ENCODE measurements around the gene CAPN5.

The CAPN5 gene

DNA sequence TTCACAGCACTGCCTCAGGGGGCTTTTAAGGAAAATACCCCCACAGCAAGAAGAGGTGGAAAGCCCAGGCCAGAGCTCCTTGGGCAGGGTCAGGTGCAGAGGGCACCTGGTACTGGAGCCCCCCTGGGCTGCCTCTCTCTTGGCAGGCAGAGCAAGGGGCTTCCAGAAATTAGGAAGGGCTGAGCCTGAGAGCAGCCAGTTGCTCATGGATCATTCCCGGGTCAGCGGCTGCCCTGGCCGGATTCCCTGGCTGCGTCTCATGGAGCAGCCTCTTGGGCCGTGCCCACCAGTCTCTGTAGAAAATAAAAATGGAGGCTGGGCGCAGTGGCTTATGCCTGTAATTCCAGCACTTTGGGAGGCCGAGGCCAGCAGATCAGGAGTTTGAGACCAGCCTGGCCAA is 25.6 kb downstream of the CAPN5 start:
- no peak overlapping the region for H3K4ac ChIP-seq (ENCODE audit: low read length)
- H2AFZ ChIP-seq (ENCODE audit: low read length): no peak overlapping the region
- peaks cover 2 to 71% of the 10 kb centered on the region in 2 donors for H3K36me3 ChIP-seq (replicated peaks in 1 of 2; ENCODE audit: control insufficient read depth in 2 of 2, insufficient read depth in 2 of 2, low read length in 2 of 2)
- H2BK15ac ChIP-seq (ENCODE audit: low read length): no peak overlapping the region
- H3K18ac ChIP-seq (ENCODE audit: low read length): no peak overlapping the region
- H3K27ac ChIP-seq (replicated peaks; ENCODE audit: low read length): no peak overlapping the region
- WGBS, 2 donors (ENCODE audit: extremely low coverage in 2 of 2, insufficient read length in 2 of 2, insufficient replicate concordance in 1 of 2): no CpG with 5 or more reads among the region's 7 CpGs
- no peak overlapping the region for H3K14ac ChIP-seq (ENCODE audit: low read length)
- no peak overlapping the region for H3K23ac ChIP-seq (ENCODE audit: low read depth, low read length, poor library complexity)
- DNase-seq (ENCODE audit: low spot score): no peak
- no peak overlapping the region for H4K91ac ChIP-seq (ENCODE audit: low read depth, low read length, poor library complexity)
- no peak overlapping the region for H2BK120ac ChIP-seq (ENCODE audit: low read depth, low read length)
- no peaks in the 10 kb centered on the region for H3K79me1 ChIP-seq (ENCODE audit: low read depth, low read length)
- H2BK12ac ChIP-seq (ENCODE audit: low read length): no peak overlapping the region
- no peak overlapping the region for H2AK5ac ChIP-seq (ENCODE audit: low read depth, low read length)
- no peak overlapping the region for H4K8ac ChIP-seq (ENCODE audit: low read depth, low read length)
- no peak overlapping the region for H3K4me2 ChIP-seq (ENCODE audit: insufficient read depth, low read length, poor library complexity, severe bottlenecking)
- no peak overlapping the region for H3K4me3 ChIP-seq (ENCODE audit: low read length in 2 of 2)
- H3K4me1 ChIP-seq (ENCODE audit: control insufficient read depth in 2 of 2, insufficient read depth in 1 of 2, low read depth in 1 of 2, low read length in 2 of 2): peaks cover 0 to 7% of the 10 kb centered on the region in 2 donors
- no peaks in the 10 kb centered on the region for H3K9me3 ChIP-seq (replicated peaks in 1 of 2; ENCODE audit: control insufficient read depth in 2 of 2, insufficient read depth in 1 of 2, low read depth in 1 of 2, low read length in 2 of 2)
- no peak overlapping the region for H3K9ac ChIP-seq (ENCODE audit: low read depth, low read length, poor library complexity)
- no peak overlapping the region for H2BK5ac ChIP-seq (ENCODE audit: low read length)
- no peaks in the 10 kb centered on the region for H3K27me3 ChIP-seq (ENCODE audit: control insufficient read depth in 3 of 3, insufficient read depth in 3 of 3, low read depth in 1 of 3, low read length in 3 of 3)

DNA sequence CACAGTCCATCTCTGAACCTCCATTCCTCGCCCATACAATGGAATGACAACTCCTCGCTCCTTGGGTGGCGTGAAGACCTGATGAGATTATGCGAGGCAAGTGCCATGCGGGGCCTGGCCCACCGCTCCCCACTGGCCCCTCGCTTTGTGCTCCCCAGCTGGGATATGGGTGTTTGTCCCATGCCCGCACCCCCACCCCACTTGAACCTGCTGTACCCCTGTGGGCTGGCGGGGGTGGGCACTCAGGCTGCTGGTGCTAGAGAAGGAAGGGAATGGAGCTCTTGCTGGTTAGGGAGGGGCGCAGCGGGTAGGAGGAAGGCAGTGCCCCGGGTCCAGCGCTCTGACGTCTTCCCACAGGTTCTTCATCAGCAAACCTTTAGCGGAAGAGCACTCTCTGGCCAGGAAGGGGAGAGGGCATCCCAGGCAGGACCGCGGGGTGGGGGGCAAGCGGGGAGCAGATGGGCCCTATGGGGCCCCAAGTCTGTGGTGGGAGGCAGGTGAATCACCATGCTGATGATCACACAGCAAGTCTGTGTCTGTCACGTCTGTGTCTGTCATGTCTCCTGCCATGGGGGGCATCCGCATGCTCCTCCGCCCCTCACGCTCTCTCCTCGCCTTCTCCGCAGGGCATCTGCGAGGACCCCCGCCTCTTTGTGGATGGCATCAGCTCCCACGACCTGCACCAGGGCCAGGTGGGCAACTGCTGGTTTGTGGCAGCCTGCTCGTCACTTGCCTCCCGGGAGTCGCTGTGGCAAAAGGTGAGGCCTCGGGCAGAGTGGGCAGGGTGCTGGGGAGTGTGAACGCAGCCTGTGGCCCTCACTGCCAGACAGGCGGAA is 26.5 kb downstream of the CAPN5 start:
- peaks cover 0 to 7% of the 10 kb centered on the region in 2 donors for H3K4me1 ChIP-seq (ENCODE audit: control insufficient read depth in 2 of 2, insufficient read depth in 1 of 2, low read depth in 1 of 2, low read length in 2 of 2)
- H3K4ac ChIP-seq (ENCODE audit: low read length): no peak overlapping the region
- H3K14ac ChIP-seq (ENCODE audit: low read length): peak overlapping the region; percentile 56
- H3K36me3 ChIP-seq (replicated peaks in 1 of 2; ENCODE audit: control insufficient read depth in 2 of 2, insufficient read depth in 2 of 2, low read length in 2 of 2): peaks cover 2 to 62% of the 10 kb centered on the region in 2 donors
- no peaks in the 10 kb centered on the region for H3K27me3 ChIP-seq (ENCODE audit: control insufficient read depth in 3 of 3, insufficient read depth in 3 of 3, low read depth in 1 of 3, low read length in 3 of 3)
- H4K91ac ChIP-seq (ENCODE audit: low read depth, low read length, poor library complexity): no peak overlapping the region
- H3K4me3 ChIP-seq (ENCODE audit: low read length in 2 of 2): peak overlapping the region in 1 of 2 donors; percentile 30
- no peak overlapping the region for H2BK5ac ChIP-seq (ENCODE audit: low read length)
- H2AK5ac ChIP-seq (ENCODE audit: low read depth, low read length): peak overlapping the region; percentile 28
- H3K27ac ChIP-seq (replicated peaks; ENCODE audit: low read length): no peak overlapping the region
- no peak overlapping the region for H2BK120ac ChIP-seq (ENCODE audit: low read depth, low read length)
- peak overlapping the region; percentile 55 for H3K23ac ChIP-seq (ENCODE audit: low read depth, low read length, poor library complexity)
- WGBS, 2 donors (ENCODE audit: extremely low coverage in 2 of 2, insufficient read length in 2 of 2, insufficient replicate concordance in 1 of 2): no CpG with 5 or more reads among the region's 33 CpGs
- no peaks in the 10 kb centered on the region for H3K9me3 ChIP-seq (replicated peaks in 1 of 2; ENCODE audit: control insufficient read depth in 2 of 2, insufficient read depth in 1 of 2, low read depth in 1 of 2, low read length in 2 of 2)
- peak overlapping the region; percentile 71 for H3K18ac ChIP-seq (ENCODE audit: low read length)
- no peak overlapping the region for H2AFZ ChIP-seq (ENCODE audit: low read length)
- H4K8ac ChIP-seq (ENCODE audit: low read depth, low read length): no peak overlapping the region
- no peak overlapping the region for H3K9ac ChIP-seq (ENCODE audit: low read depth, low read length, poor library complexity)
- H2BK12ac ChIP-seq (ENCODE audit: low read length): peak overlapping the region; percentile 3
- H2BK15ac ChIP-seq (ENCODE audit: low read length): no peak overlapping the region
- no peak for DNase-seq (ENCODE audit: low spot score)
- H3K79me1 ChIP-seq (ENCODE audit: low read depth, low read length): no peaks in the 10 kb centered on the region
- no peak overlapping the region for H3K4me2 ChIP-seq (ENCODE audit: insufficient read depth, low read length, poor library complexity, severe bottlenecking)

DNA sequence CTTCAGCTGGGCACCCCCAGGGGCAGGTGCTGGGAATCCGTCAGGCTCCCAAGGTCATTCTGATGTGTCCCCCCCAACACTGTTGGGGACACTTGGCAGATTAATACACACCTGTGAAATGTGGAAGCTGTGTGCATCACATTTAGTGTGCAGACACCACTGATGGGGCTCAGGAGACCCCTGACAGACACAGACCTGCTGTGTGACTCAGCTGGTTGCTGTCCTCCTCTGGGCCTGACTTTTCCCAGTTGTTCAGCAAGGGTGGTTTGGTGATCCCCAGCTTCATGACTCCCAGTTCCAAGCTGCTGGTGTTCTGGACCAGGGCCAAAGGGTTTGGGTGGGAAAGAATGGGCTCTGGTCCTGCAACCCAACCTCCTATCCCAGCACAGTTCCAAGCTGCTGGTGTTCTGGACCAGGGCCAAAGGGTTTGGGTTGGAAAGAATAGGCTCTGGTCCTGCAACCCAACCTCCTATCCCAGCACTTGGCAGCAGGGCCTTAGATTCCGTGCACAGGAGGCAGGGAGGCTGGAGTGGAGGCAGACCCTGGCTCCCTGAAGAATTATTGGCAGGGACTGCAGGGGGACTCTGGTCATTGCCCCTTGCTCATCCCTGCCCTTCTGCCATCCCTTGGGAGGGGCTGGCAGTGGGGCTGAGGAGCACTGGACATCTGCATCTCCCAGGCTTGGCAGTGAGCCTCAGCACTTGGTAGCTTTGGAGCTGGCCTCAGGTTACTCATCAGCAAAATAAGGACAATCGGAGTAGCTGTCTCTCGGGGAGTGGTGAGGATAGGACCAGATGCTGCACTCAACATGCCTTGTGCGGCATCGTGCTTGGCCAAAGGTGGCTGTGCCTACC is 27.4 kb downstream of the CAPN5 start:
- H3K18ac ChIP-seq (ENCODE audit: low read length): no peak overlapping the region
- peaks cover 0 to 7% of the 10 kb centered on the region in 2 donors for H3K4me1 ChIP-seq (ENCODE audit: control insufficient read depth in 2 of 2, insufficient read depth in 1 of 2, low read depth in 1 of 2, low read length in 2 of 2)
- no peak overlapping the region for H2AFZ ChIP-seq (ENCODE audit: low read length)
- H3K9me3 ChIP-seq (replicated peaks in 1 of 2; ENCODE audit: control insufficient read depth in 2 of 2, insufficient read depth in 1 of 2, low read depth in 1 of 2, low read length in 2 of 2): no peaks in the 10 kb centered on the region
- no peak overlapping the region for H2BK12ac ChIP-seq (ENCODE audit: low read length)
- no peak for DNase-seq (ENCODE audit: low spot score)
- no peak overlapping the region for H2BK120ac ChIP-seq (ENCODE audit: low read depth, low read length)
- H3K4me2 ChIP-seq (ENCODE audit: insufficient read depth, low read length, poor library complexity, severe bottlenecking): no peak overlapping the region
- H4K8ac ChIP-seq (ENCODE audit: low read depth, low read length): no peak overlapping the region
- peaks cover 2 to 52% of the 10 kb centered on the region in 2 donors for H3K36me3 ChIP-seq (replicated peaks in 1 of 2; ENCODE audit: control insufficient read depth in 2 of 2, insufficient read depth in 2 of 2, low read length in 2 of 2)
- no peak overlapping the region for H3K14ac ChIP-seq (ENCODE audit: low read length)
- no peak overlapping the region for H3K23ac ChIP-seq (ENCODE audit: low read depth, low read length, poor library complexity)
- H3K4ac ChIP-seq (ENCODE audit: low read length): no peak overlapping the region
- no peak overlapping the region for H3K27ac ChIP-seq (replicated peaks; ENCODE audit: low read length)
- H4K91ac ChIP-seq (ENCODE audit: low read depth, low read length, poor library complexity): no peak overlapping the region
- H3K79me1 ChIP-seq (ENCODE audit: low read depth, low read length): no peaks in the 10 kb centered on the region
- no peaks in the 10 kb centered on the region for H3K27me3 ChIP-seq (ENCODE audit: control insufficient read depth in 3 of 3, insufficient read depth in 3 of 3, low read depth in 1 of 3, low read length in 3 of 3)
- H3K4me3 ChIP-seq (ENCODE audit: low read length in 2 of 2): no peak overlapping the region
- no peak overlapping the region for H3K9ac ChIP-seq (ENCODE audit: low read depth, low read length, poor library complexity)
- H2BK5ac ChIP-seq (ENCODE audit: low read length): no peak overlapping the region
- H2AK5ac ChIP-seq (ENCODE audit: low read depth, low read length): peak overlapping the region; percentile 28
- H2BK15ac ChIP-seq (ENCODE audit: low read length): no peak overlapping the region
- no CpG with 5 or more reads among the region's 6 CpGs for WGBS, 2 donors (ENCODE audit: extremely low coverage in 2 of 2, insufficient read length in 2 of 2, insufficient replicate concordance in 1 of 2)

- Histone ChIP-seq H4K8ac (ENCODE audit: low read depth, low read length) (no peak overlapping the region), H2AK5ac (ENCODE audit: low read depth, low read length) (no peak overlapping the region), H3K18ac (ENCODE audit: low read length) (no peak overlapping the region), H3K79me1 (ENCODE audit: low read depth, low read length) (no peaks in the 10 kb centered on the region), H4K91ac (ENCODE audit: low read depth, low read length, poor library complexity) (no peak overlapping the region), H3K4me3 (ENCODE audit: low read length in 2 of 2) (no peak overlapping the region), H3K14ac (ENCODE audit: low read length) (no peak overlapping the region), H2BK12ac (ENCODE audit: low read length) (no peak overlapping the region), H2BK15ac (ENCODE audit: low read length) (no peak overlapping the region), H3K27me3 (ENCODE audit: control insufficient read depth in 3 of 3, insufficient read depth in 3 of 3, low read depth in 1 of 3, low read length in 3 of 3) (no peaks in the 10 kb centered on the region), H2BK5ac (ENCODE audit: low read length) (no peak overlapping the region), H2AFZ (ENCODE audit: low read length) (no peak overlapping the region), H3K4me1 (ENCODE audit: control insufficient read depth in 2 of 2, insufficient read depth in 1 of 2, low read depth in 1 of 2, low read length in 2 of 2) (peaks cover 0 to 7% of the 10 kb centered on the region in 2 donors), H3K4me2 (ENCODE audit: insufficient read depth, low read length, poor library complexity, severe bottlenecking) (no peak overlapping the region), H3K9ac (ENCODE audit: low read depth, low read length, poor library complexity) (no peak overlapping the region), H3K36me3 (replicated peaks in 1 of 2; ENCODE audit: control insufficient read depth in 2 of 2, insufficient read depth in 2 of 2, low read length in 2 of 2) (peaks cover 2 to 48% of the 10 kb centered on the region in 2 donors), H3K9me3 (replicated peaks in 1 of 2; ENCODE audit: control insufficient read depth in 2 of 2, insufficient read depth in 1 of 2, low read depth in 1 of 2, low read length in 2 of 2) (no peaks in the 10 kb centered on the region), H3K27ac (replicated peaks; ENCODE audit: low read length) (no peak overlapping the region), H3K4ac (ENCODE audit: low read length) (no peak overlapping the region), H2BK120ac (ENCODE audit: low read depth, low read length) (no peak overlapping the region), H3K23ac (ENCODE audit: low read depth, low read length, poor library complexity) (no peak overlapping the region)
- DNase-seq (ENCODE audit: low spot score): no peak
- WGBS, 2 donors (ENCODE audit: extremely low coverage in 2 of 2, insufficient read length in 2 of 2, insufficient replicate concordance in 1 of 2): no CpG with 5 or more reads among the region's 7 CpGs
Measured at GRCh38 chr11:77094841-77095365, 28.1 kb downstream of the CAPN5 start.

All from neuronal stem cell (in vitro differentiated cells).